Globus pallidus (tissue), 1 donor: Measurements from ENCODE around the gene NBEAL2.

Experiments
- DNase-seq: peaks from one replicate; pipeline ENCODE4 v3.0.0-alpha.2; 2015; ENCODE audit warnings: low spot score

Gene NBEAL2

GRCh38 chr3:47000198-47000815 lies 20.8 kb downstream of the NBEAL2 start:
- DNase-seq, result no peak

- no peak for DNase-seq
Measured at GRCh38 chr3:47000922-47001730, 21.7 kb downstream of the NBEAL2 start.

- no peak for DNase-seq
Measured at GRCh38 chr3:47001731-47002170, 22.3 kb downstream of the NBEAL2 start.

- DNase-seq, result no peak
Measured at GRCh38 chr3:47002171-47003055, 22.9 kb downstream of the NBEAL2 start.

- DNase-seq, result no peak
Measured at GRCh38 chr3:47003056-47003410, 23.6 kb downstream of the NBEAL2 start.

GRCh38 chr3:47003461-47004368 lies 24.2 kb downstream of the NBEAL2 start:
- DNase-seq, result no peak

- DNase-seq, result no peak
Measured at GRCh38 chr3:47004369-47005211, 25.1 kb downstream of the NBEAL2 start.

- DNase-seq, result no peak
Measured at GRCh38 chr3:47005212-47006144, 26.0 kb downstream of the NBEAL2 start.

GRCh38 chr3:47006145-47006651 lies 26.7 kb downstream of the NBEAL2 start:
- DNase-seq, result no peak

GRCh38 chr3:47007001-47007400 lies 27.5 kb downstream of the NBEAL2 start:
- no peak for DNase-seq

- no peak for DNase-seq
Measured at GRCh38 chr3:47007482-47008233, 28.2 kb downstream of the NBEAL2 start.

GRCh38 chr3:47008234-47008796 lies 28.8 kb downstream of the NBEAL2 start:
- no peak for DNase-seq

GRCh38 chr3:47008851-47009224 lies 29.4 kb downstream of the NBEAL2 start:
- DNase-seq, result no peak

GRCh38 chr3:47009225-47010110 lies 30.0 kb downstream of the NBEAL2 start:
- peak; percentile 90 for DNase-seq

- no peak for DNase-seq
Measured at GRCh38 chr3:47010111-47010712, 30.7 kb downstream of the NBEAL2 start.

GRCh38 chr3:47010910-47011309 lies 31.4 kb downstream of the NBEAL2 start:
- no peak for DNase-seq

- no peak for DNase-seq
Measured at GRCh38 chr3:47011371-47011770, 31.9 kb downstream of the NBEAL2 start.
